ENCODE results near the gene MAP3K14.

Gene MAP3K14

DNA sequence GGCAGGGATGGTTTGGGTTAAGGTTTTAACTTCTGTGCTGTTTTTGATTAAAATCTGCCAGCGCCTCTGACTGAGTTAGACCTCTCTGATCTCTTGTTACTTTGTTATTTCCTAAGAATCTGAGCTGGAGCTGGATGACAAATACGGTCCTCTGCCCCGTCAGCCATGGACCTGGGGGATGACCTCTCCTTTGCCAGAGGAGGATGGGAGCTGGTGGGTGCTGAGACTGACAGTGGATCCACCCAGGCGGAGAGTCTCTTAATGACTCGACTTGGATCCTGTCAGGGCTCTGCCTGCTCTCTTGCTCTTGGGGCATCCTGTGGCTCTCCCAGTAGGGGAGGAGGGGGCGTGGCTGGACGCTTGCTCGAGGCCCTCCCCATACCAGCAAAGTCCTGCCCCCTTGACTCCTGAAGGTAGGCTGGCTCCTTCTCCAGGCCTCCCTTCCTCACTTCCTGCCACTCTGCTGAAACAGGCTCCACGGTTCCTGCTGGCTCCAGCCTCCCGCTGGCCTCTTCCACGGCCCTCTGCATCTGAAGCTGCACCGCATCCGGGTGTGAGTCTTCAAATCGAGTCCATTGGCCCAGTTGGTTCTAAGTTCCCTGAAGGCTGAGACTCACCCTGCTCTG, 24.8 kb upstream of the MAP3K14 start:
- H3K27ac ChIP-seq = no peak overlapping the region
- H2AFZ ChIP-seq (ENCODE audit: low read depth) = no peak overlapping the region
- no peaks in the 10 kb centered on the region for H3K4me1 ChIP-seq (ENCODE audit: low read depth, poor library complexity, severe bottlenecking)
- H4K20me1 ChIP-seq (ENCODE audit: insufficient read depth) = no peaks in the 10 kb centered on the region
- no peak overlapping the region for H3K9ac ChIP-seq
- H3K4me3 ChIP-seq (IDR thresholded peaks at IDR 0.05; ENCODE audit: insufficient read depth, low read depth, low read length) = no peak overlapping the region
- H3K27me3 ChIP-seq (ENCODE audit: insufficient read depth, low read depth) = no peaks in the 10 kb centered on the region
- no peaks in the 10 kb centered on the region for H3K36me3 ChIP-seq (ENCODE audit: insufficient read depth)
- no peak overlapping the region for H3K4me2 ChIP-seq
- no peaks in the 10 kb centered on the region for H3K79me2 ChIP-seq (ENCODE audit: insufficient read depth, low read depth)
- TF ChIP-seq, protein P1, sequence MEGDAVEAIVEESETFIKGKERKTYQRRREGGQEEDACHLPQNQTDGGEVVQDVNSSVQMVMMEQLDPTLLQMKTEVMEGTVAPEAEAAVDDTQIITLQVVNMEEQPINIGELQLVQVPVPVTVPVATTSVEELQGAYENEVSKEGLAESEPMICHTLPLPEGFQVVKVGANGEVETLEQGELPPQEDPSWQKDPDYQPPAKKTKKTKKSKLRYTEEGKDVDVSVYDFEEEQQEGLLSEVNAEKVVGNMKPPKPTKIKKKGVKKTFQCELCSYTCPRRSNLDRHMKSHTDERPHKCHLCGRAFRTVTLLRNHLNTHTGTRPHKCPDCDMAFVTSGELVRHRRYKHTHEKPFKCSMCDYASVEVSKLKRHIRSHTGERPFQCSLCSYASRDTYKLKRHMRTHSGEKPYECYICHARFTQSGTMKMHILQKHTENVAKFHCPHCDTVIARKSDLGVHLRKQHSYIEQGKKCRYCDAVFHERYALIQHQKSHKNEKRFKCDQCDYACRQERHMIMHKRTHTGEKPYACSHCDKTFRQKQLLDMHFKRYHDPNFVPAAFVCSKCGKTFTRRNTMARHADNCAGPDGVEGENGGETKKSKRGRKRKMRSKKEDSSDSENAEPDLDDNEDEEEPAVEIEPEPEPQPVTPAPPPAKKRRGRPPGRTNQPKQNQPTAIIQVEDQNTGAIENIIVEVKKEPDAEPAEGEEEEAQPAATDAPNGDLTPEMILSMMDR (conservative IDR thresholded peaks at IDR 0.05; ENCODE audit: low read depth, low read length) = no peak

DNA sequence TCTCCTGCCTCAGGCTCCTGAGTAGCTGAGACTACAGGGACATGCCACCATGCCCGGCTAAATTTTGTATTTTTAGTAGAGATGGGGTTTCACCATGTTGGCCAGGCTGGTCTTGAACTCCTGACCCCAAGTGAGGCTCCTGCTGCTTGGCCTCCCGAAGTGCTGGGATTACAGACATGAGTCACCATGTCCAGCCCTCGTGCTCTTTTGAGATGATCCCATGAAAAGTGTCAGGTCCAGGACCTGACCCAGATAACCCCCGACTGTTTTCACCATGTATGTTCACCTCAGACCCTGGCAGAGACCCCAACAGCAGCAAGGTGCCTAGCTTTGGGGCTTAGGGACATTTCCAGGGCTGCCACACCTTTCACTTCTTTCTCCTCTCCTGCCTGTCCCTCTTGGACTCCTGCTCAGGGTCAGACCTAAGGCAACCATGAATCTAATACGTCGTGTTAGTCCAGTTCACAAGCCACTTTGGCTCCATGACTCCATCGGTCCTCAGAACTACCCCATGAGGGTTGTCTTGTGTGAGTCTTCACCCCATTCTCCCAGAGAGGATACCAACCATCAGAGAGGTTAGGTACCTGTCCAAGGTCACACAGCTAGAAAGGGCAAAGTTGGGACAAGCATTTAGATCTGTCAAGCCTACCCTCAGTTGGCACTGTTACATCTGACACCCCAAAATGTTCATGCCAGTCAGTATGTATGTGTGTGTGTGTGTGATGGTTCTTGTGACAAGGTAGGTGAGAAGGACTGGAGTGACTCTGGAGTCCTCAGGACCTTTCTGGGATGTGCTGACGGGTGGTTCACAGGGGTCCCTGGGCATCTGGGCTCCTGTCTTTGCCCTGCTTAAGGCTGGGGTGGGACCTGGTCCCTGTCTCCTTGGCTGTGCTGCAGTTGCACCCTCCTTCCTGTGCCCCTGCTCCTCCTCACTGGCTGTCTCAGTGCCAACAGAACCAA, 23.1 kb upstream of the MAP3K14 start:
- no peaks in the 10 kb centered on the region for H3K27me3 ChIP-seq (ENCODE audit: insufficient read depth, low read depth)
- no peak overlapping the region for H3K9ac ChIP-seq
- no peak overlapping the region for H3K27ac ChIP-seq
- H3K79me2 ChIP-seq (ENCODE audit: insufficient read depth, low read depth) = no peaks in the 10 kb centered on the region
- H2AFZ ChIP-seq (ENCODE audit: low read depth) = no peak overlapping the region
- no peaks in the 10 kb centered on the region for H3K4me1 ChIP-seq (ENCODE audit: low read depth, poor library complexity, severe bottlenecking)
- H3K4me3 ChIP-seq (IDR thresholded peaks at IDR 0.05; ENCODE audit: insufficient read depth, low read depth, low read length) = no peak overlapping the region
- no peaks in the 10 kb centered on the region for H4K20me1 ChIP-seq (ENCODE audit: insufficient read depth)
- TF ChIP-seq, protein P1 (conservative IDR thresholded peaks at IDR 0.05; ENCODE audit: low read depth, low read length) = no peak
- H3K4me2 ChIP-seq = no peak overlapping the region
- H3K36me3 ChIP-seq (ENCODE audit: insufficient read depth) = no peaks in the 10 kb centered on the region

- no peaks in the 10 kb centered on the region for H4K20me1 ChIP-seq (ENCODE audit: insufficient read depth)
These were observed 22.2 kb upstream of the MAP3K14 start for GRCh38 chr17:45338996-45339535.

GRCh38 chr17:45338023-45338781, 21.4 kb upstream of the MAP3K14 start:
- no peaks in the 10 kb centered on the region for H3K79me2 ChIP-seq (ENCODE audit: insufficient read depth, low read depth)
- H4K20me1 ChIP-seq (ENCODE audit: insufficient read depth) = no peaks in the 10 kb centered on the region
- no peak overlapping the region for H2AFZ ChIP-seq (ENCODE audit: low read depth)
- H3K4me3 ChIP-seq (IDR thresholded peaks at IDR 0.05; ENCODE audit: insufficient read depth, low read depth, low read length) = no peak overlapping the region
- H3K4me2 ChIP-seq = no peak overlapping the region
- H3K4me1 ChIP-seq (ENCODE audit: low read depth, poor library complexity, severe bottlenecking) = no peaks in the 10 kb centered on the region
- no peaks in the 10 kb centered on the region for H3K27me3 ChIP-seq (ENCODE audit: insufficient read depth, low read depth)
- H3K9ac ChIP-seq = no peak overlapping the region
- TF ChIP-seq, protein P1 (conservative IDR thresholded peaks at IDR 0.05; ENCODE audit: low read depth, low read length) = no peak
- no peak overlapping the region for H3K27ac ChIP-seq
- H3K36me3 ChIP-seq (ENCODE audit: insufficient read depth) = no peaks in the 10 kb centered on the region

More at GRCh38 chr17:45338996-45339535, 22.2 kb upstream of the MAP3K14 start:
- no peak overlapping the region for H3K4me2 ChIP-seq
- no peak overlapping the region for H3K9ac ChIP-seq
- no peak overlapping the region for H3K27ac ChIP-seq
- TF ChIP-seq, protein P1 (conservative IDR thresholded peaks at IDR 0.05; ENCODE audit: low read depth, low read length) = no peak
- no peak overlapping the region for H3K4me3 ChIP-seq (IDR thresholded peaks at IDR 0.05; ENCODE audit: insufficient read depth, low read depth, low read length)
- H3K36me3 ChIP-seq (ENCODE audit: insufficient read depth) = no peaks in the 10 kb centered on the region
- no peaks in the 10 kb centered on the region for H3K79me2 ChIP-seq (ENCODE audit: insufficient read depth, low read depth)
- H3K27me3 ChIP-seq (ENCODE audit: insufficient read depth, low read depth) = no peaks in the 10 kb centered on the region
- no peak overlapping the region for H2AFZ ChIP-seq (ENCODE audit: low read depth)
- no peaks in the 10 kb centered on the region for H3K4me1 ChIP-seq (ENCODE audit: low read depth, poor library complexity, severe bottlenecking)
